ENCODE measurements around the gene KCTD13. TPM values are rescaled to one million over a fixed set of nuclear protein-coding genes. Genes with fewer than 3 reads are reported as not detected.

Gene KCTD13
- total RNA-seq, 1 experiment from 2014 or later = 8.2 TPM

- POLR2A ChIA-PET (ENCODE audit: unreplicated experiment) = no interaction called here
- Histone ChIP-seq H3K79me2 (ENCODE audit: low read length) (peaks cover 17% of the 10 kb centered on the region), H3K4me3 (ENCODE audit: low read length) (no peak overlapping the region), H4K20me1 (ENCODE audit: low read length) (no peaks in the 10 kb centered on the region), H3K4me2 (ENCODE audit: low read length) (no peak overlapping the region), H2AFZ (ENCODE audit: low read length) (no peak overlapping the region), H3K4me1 (ENCODE audit: insufficient read depth, low read length) (no peaks in the 10 kb centered on the region), H3F3A (ENCODE audit: low read length, unreplicated experiment) (no peaks in the 10 kb centered on the region), H3K9me3 (ENCODE audit: low read length) (no peaks in the 10 kb centered on the region), H3K9ac (ENCODE audit: low read length) (no peak overlapping the region), H3K9me2 (replicated peaks; ENCODE audit: low read length) (no peaks in the 10 kb centered on the region), H3K27me3 (ENCODE audit: low read length) (no peaks in the 10 kb centered on the region), H3K36me3 (ENCODE audit: low read depth, low read length) (no peaks in the 10 kb centered on the region), H3K27ac (ENCODE audit: low read length) (no peak overlapping the region)
- no peak for ATAC-seq
- intact Hi-C loops (cut with micrococcal nuclease) = loop anchor here (5.0 kb wide), 2 partner anchors 43 to 162 kb away; partner anchors contain the start of genes C16orf92 and PAGR1
- TF ChIP-seq EZH2 (IDR thresholded peaks at IDR 0.05; ENCODE audit: low read length, unreplicated experiment) = no peak
- TF ChIP-seq EZH2phosphoT487 (IDR thresholded peaks at IDR 0.05; ENCODE audit: borderline replicate concordance, low read length) = no peak
- TF ChIP-seq, protein P1, sequence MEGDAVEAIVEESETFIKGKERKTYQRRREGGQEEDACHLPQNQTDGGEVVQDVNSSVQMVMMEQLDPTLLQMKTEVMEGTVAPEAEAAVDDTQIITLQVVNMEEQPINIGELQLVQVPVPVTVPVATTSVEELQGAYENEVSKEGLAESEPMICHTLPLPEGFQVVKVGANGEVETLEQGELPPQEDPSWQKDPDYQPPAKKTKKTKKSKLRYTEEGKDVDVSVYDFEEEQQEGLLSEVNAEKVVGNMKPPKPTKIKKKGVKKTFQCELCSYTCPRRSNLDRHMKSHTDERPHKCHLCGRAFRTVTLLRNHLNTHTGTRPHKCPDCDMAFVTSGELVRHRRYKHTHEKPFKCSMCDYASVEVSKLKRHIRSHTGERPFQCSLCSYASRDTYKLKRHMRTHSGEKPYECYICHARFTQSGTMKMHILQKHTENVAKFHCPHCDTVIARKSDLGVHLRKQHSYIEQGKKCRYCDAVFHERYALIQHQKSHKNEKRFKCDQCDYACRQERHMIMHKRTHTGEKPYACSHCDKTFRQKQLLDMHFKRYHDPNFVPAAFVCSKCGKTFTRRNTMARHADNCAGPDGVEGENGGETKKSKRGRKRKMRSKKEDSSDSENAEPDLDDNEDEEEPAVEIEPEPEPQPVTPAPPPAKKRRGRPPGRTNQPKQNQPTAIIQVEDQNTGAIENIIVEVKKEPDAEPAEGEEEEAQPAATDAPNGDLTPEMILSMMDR (conservative IDR thresholded peaks at IDR 0.05; ENCODE audit: low read depth, low read length) = no peak
- no TSS peak for BruUV-seq (replicated peaks)
- CTCF ChIA-PET = no interaction called here
- no peak for DNase-seq
Measured at GRCh38 chr16:29860218-29860617, 65.8 kb downstream of the KCTD13 start.

- H3K36me3 ChIP-seq (ENCODE audit: low read depth, low read length) = no peaks in the 10 kb centered on the region
- no peak for TF ChIP-seq EZH2phosphoT487 (IDR thresholded peaks at IDR 0.05; ENCODE audit: borderline replicate concordance, low read length)
- TF ChIP-seq, protein P1 (conservative IDR thresholded peaks at IDR 0.05; ENCODE audit: low read depth, low read length) = no peak
- no peak for TF ChIP-seq EZH2 (IDR thresholded peaks at IDR 0.05; ENCODE audit: low read length, unreplicated experiment)
- CTCF ChIA-PET = no interaction called here
- no peaks in the 10 kb centered on the region for H3K9me3 ChIP-seq (ENCODE audit: low read length)
- POLR2A ChIA-PET (ENCODE audit: unreplicated experiment) = no interaction called here
- H3K79me2 ChIP-seq (ENCODE audit: low read length) = peaks cover 17% of the 10 kb centered on the region
- H3K4me2 ChIP-seq (ENCODE audit: low read length) = no peak overlapping the region
- DNase-seq (no peak), ATAC-seq (no peak)
- H4K20me1 ChIP-seq (ENCODE audit: low read length) = no peaks in the 10 kb centered on the region
- intact Hi-C loops (cut with micrococcal nuclease) = no loop called here
- H3K27ac ChIP-seq (ENCODE audit: low read length) = no peak overlapping the region
- H3F3A ChIP-seq (ENCODE audit: low read length, unreplicated experiment) = no peaks in the 10 kb centered on the region
- H2AFZ ChIP-seq (ENCODE audit: low read length) = no peak overlapping the region
- no TSS peak for BruUV-seq (replicated peaks)
- no peak overlapping the region for H3K9ac ChIP-seq (ENCODE audit: low read length)
- H3K4me1 ChIP-seq (ENCODE audit: insufficient read depth, low read length) = no peaks in the 10 kb centered on the region
- no peaks in the 10 kb centered on the region for H3K9me2 ChIP-seq (replicated peaks; ENCODE audit: low read length)
- H3K4me3 ChIP-seq (ENCODE audit: low read length) = no peak overlapping the region
- no peaks in the 10 kb centered on the region for H3K27me3 ChIP-seq (ENCODE audit: low read length)
Measured at GRCh38 chr16:29858974-29859373, 67.1 kb downstream of the KCTD13 start.

GRCh38 chr16:29858149-29858849, 67.7 kb downstream of the KCTD13 start:
- intact Hi-C loops (cut with micrococcal nuclease) = no loop called here

More at GRCh38 chr16:29858149-29858849, 67.7 kb downstream of the KCTD13 start:
- H3K36me3 ChIP-seq (ENCODE audit: low read depth, low read length) = no peaks in the 10 kb centered on the region
- ChIA-PET POLR2A (ENCODE audit: unreplicated experiment) (no interaction called here), CTCF (no interaction called here)
- DNase-seq = no peak
- peaks cover 17% of the 10 kb centered on the region for H3K79me2 ChIP-seq (ENCODE audit: low read length)
- no peak for ATAC-seq
- TF ChIP-seq EZH2 (IDR thresholded peaks at IDR 0.05; ENCODE audit: low read length, unreplicated experiment) (no peak), EZH2phosphoT487 (IDR thresholded peaks at IDR 0.05; ENCODE audit: borderline replicate concordance, low read length) (no peak)
- TF ChIP-seq, protein P1 (conservative IDR thresholded peaks at IDR 0.05; ENCODE audit: low read depth, low read length) = no peak
- H3K9me3 ChIP-seq (ENCODE audit: low read length) = no peaks in the 10 kb centered on the region
- H3K27ac ChIP-seq (ENCODE audit: low read length) = no peak overlapping the region
- no peaks in the 10 kb centered on the region for H3K9me2 ChIP-seq (replicated peaks; ENCODE audit: low read length)
- no peak overlapping the region for H2AFZ ChIP-seq (ENCODE audit: low read length)
- H3K4me2 ChIP-seq (ENCODE audit: low read length) = no peak overlapping the region
- H3K4me3 ChIP-seq (ENCODE audit: low read length) = no peak overlapping the region
- H3K9ac ChIP-seq (ENCODE audit: low read length) = no peak overlapping the region
- H3K4me1 ChIP-seq (ENCODE audit: insufficient read depth, low read length) = no peaks in the 10 kb centered on the region
- H3F3A ChIP-seq (ENCODE audit: low read length, unreplicated experiment) = no peaks in the 10 kb centered on the region
- H3K27me3 ChIP-seq (ENCODE audit: low read length) = no peaks in the 10 kb centered on the region
- no TSS peak for BruUV-seq (replicated peaks)
- no peaks in the 10 kb centered on the region for H4K20me1 ChIP-seq (ENCODE audit: low read length)

Data from PC-3 (cell line).